ENCODE data around the gene COL6A1.
A peak's percentile ranks its signal among the peaks of the same experiment; 100 is the strongest.

The COL6A1 gene, protein sequence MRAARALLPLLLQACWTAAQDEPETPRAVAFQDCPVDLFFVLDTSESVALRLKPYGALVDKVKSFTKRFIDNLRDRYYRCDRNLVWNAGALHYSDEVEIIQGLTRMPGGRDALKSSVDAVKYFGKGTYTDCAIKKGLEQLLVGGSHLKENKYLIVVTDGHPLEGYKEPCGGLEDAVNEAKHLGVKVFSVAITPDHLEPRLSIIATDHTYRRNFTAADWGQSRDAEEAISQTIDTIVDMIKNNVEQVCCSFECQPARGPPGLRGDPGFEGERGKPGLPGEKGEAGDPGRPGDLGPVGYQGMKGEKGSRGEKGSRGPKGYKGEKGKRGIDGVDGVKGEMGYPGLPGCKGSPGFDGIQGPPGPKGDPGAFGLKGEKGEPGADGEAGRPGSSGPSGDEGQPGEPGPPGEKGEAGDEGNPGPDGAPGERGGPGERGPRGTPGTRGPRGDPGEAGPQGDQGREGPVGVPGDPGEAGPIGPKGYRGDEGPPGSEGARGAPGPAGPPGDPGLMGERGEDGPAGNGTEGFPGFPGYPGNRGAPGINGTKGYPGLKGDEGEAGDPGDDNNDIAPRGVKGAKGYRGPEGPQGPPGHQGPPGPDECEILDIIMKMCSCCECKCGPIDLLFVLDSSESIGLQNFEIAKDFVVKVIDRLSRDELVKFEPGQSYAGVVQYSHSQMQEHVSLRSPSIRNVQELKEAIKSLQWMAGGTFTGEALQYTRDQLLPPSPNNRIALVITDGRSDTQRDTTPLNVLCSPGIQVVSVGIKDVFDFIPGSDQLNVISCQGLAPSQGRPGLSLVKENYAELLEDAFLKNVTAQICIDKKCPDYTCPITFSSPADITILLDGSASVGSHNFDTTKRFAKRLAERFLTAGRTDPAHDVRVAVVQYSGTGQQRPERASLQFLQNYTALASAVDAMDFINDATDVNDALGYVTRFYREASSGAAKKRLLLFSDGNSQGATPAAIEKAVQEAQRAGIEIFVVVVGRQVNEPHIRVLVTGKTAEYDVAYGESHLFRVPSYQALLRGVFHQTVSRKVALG

DNA sequence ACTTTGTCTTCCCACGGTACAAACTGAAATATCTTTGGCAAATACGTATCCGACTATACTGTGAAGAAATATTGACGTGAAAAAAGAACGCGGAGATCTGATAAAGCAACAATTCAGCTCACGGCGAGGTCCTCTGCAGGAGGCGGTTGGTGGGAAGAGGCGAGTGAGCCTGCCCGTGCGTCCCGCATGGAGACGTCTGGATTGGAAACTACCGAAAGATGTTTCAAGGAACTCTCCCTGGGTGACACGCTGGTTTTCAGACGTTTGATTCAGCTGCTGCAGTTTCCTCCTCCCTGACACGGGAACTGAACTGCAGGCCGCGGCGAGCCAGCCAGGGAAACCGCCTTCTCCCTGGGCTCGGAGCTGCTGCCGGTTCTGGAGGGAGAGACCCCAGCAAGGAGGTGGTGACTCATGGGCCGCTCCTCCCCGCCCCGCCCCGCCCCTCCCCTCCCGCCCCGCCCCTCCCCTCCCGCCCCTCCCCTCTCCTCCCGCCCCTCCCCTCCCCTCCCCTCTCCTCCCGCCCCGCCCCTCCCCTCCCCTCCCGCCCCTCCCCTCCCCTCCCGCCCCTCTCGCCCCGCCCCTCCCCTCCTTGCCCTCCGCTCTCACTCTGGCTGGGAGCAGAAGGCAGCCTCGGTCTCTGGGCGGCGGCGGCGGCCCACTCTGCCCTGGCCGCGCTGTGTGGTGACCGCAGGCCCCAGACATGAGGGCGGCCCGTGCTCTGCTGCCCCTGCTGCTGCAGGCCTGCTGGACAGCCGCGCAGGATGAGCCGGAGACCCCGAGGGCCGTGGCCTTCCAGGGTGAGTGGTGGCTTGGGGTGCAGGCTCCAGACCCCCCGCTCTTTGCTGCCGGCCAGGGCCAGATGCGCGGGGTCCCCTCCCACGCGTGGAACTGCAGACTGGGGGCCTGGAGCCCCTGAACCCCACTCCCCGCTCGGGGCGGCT, at the start of gene COL6A1:
Gene COL6A1 (plus strand): TSS at position 620 of the 941 bp plus-strand sequence. CDS start 81 bp downstream, at position 701.
- DNase-seq = peak; percentile 45 to 63

DNA sequence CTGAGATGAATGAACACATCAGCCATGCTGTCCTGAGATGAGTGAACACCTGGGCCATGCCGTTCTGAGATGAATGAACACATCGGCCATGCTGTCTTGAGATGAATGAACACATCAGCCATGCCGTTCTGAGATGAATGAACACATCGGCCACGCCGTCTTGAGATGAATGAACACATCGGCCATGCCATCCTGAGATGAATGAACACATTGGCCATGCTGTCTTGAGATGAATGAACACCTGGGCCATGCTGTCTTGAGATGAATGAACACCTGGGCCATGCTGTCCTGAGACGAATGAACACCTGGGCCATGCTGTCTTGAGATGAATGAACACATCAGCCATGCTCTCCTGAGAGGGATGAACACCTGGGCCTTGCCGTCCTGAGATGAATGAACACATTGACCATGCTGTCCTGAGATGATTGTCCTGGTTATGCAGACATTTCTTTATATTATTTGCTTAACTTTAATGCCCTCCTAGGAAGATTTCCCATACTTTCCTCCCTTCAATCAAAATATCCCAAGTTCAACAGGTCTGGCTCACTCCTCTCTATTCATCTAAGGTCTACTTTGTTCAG, 48.6 kb upstream of the COL6A1 start:
- DNase-seq = no peak

DNA sequence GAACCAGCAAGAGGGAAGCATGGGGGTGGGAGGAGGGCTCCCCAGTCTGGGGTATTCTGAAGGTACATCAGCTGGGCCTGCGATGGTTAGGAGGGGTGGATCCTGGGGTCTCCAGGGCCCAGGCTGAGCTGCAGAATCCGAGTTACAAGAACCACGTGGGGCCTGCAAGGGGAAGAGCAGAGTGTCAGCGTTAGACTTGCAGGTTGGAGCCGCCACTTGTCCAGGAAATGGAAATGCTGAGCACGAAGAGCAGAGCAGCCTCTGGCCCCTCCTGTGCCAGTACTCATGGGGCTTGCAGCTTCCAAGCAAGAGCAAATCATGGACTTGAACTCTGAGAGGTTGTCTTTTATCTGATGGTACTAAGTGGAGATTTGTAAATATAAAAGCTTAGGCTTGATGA, 47.5 kb upstream of the COL6A1 start:
- DNase-seq = no peak

DNA sequence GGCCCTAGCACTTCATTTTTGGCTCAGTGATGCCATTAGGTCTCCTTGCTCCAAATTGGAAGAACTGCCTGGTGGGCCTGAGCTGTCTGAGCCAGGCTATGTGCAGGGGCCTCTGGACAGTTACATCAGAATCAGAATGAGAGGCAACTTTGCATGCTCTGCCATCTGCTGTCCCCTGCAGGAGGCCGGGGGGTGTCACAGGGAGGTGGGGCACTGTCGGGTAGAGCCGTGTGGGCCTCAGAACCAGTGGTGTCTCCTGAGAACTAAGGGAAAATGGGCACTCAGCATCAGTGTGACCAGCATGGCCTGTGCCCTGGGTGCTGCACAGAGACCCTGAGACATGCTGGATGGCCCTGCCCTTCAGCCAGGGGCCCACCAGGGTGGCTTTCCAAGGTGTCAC, 47.0 kb upstream of the COL6A1 start:
- no peak for DNase-seq

DNA sequence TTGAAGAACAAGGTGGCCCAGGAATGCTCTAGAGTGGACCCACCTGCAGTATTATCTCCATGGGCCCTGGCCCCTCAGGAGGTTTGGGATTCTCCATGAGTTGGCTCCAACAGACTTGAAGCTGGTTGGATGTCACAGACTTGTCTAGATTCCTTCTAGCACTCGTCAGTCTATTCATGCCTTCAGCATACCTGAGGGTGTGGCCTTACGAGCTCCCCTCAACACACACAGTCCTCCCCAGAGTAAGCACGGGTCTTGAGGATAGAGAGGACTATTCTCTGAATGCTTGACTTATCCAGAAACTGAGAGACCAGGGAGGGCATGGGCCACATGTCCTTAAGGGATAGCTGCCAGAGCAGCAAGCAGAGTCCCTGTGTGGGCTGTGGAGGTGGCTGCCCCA, 45.9 kb upstream of the COL6A1 start:
- no peak for DNase-seq

DNA sequence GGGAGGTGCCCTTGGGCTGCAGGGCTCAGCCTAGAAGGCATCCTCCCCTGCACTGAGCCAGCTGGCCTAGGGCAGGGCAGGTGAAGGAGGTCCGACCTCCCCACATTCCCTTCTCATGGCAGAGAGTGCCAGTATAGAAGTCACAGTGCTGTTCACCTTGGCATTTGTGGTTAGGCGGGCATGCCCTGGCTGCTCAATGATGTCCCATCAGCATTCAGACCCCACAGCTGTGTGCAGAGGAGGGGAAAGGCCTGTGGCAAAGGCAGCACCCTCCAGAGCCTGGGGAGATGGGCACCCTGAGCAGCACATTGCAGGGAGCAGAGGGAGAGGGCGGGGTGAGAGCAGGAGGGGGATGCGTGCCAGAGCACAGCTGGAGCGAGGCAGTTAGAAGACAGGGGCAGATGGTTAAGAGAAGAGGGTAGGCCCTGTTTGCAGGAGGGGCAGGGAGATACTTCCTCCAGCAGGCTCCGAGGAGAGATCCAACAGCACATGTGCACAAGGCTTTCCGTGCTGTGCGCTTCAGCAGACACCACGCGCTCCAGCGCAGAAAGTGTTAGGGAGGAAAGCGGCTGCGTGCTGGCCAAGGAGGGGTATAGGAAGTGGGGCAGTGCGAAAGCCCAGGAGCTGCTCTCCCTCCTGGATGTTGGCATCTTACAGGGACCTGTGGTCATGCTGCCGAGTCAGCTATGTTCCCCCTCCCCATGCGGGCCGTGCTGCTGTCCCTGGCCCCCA, 43.7 kb upstream of the COL6A1 start:
- no peak for DNase-seq

DNA sequence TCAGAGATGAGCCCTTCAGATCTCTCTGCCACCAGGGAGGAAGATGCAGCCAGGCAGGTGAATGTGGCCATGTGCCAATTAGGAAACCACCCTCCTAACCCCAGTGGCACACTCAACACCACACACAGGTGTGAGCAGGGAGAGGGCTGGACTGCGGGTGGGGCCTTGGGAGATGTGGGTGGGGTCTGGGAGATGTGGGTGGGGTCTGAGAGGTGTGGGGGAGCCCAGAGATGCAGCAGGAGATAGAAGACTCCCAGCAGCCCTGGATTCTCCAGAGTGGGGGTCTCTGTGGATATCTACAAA, 43.2 kb upstream of the COL6A1 start:
- DNase-seq = no peak

DNA sequence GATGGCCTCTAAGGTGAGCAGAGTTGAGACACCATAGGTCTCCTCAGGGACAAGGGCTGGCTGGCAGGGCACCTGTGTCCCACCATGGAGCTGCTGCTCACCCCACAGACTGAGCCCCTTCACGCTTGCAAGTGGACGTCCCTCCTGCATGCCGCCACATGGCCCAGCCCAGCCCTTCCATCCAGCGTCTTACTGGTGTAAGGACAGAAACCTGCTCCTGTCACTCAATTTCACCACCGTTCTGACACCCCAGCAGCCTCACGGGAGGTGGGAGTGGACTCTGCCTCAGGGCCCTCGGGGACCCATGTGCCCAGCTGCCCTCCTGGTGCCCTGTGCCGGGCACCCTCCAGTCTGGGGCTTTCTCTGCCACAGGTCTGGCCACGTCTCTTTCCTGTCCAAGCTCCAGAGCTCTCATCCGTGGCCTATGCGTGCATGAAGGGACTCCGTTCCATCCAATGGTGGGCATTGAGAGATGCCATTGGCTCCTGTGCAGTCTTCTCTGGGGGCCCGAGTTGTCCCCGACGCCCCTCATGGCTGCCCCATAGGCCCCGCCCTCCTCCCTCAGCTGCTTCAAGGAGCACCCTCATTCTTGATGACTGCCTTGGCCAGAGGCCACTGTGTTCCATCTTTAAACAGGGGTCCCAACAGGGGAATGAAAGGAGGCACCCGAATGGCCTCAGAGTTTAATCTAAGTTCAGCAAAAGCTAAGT, 42.6 kb upstream of the COL6A1 start:
- DNase-seq = no peak

DNA sequence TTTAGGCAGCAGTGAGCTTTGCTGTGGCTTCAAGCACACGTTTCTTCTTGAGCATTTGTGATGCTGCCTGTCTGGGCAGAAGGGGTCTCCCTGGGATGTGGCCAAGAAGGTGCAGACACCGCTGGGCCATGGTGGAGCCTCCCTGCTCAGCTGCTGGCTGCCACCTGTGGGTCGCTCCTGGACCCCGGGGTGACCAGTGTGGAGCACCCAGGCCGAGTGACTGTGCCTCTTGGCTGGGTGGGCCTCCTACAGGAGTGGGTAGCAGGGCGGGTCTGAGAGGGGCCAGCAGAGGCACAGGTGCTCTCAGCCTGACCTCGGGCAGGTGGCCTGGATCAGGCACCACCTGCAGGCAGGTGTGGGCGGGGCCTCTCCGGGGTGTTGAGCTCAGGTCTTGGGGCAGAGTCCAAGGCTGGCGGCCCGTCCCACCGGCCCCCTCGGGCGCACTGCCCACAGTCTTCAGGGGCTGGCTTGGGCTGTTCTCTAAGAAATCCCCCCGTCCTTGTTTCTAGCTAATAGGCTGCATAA, 42.0 kb upstream of the COL6A1 start:
- no peak for DNase-seq

DNA sequence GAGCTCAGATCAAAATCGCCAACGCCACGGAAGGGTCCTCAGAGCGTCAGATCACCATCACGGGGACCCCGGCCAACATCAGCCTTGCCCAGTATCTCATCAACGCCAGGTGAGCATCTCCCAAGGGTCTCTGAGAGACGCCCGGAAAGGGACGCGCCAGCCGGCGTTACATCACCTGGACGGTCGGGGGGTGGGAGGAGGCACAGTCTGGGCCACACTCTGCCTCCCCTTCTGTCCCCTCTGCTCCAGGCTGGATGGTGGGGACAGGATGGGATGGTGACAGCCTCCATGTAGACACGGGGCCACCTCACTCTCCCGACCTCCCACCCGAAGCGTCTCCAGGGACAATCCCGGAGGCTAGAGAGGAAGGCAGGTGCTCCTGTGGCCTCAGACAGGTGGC, 41.5 kb upstream of the COL6A1 start:
- no peak for DNase-seq

DNA sequence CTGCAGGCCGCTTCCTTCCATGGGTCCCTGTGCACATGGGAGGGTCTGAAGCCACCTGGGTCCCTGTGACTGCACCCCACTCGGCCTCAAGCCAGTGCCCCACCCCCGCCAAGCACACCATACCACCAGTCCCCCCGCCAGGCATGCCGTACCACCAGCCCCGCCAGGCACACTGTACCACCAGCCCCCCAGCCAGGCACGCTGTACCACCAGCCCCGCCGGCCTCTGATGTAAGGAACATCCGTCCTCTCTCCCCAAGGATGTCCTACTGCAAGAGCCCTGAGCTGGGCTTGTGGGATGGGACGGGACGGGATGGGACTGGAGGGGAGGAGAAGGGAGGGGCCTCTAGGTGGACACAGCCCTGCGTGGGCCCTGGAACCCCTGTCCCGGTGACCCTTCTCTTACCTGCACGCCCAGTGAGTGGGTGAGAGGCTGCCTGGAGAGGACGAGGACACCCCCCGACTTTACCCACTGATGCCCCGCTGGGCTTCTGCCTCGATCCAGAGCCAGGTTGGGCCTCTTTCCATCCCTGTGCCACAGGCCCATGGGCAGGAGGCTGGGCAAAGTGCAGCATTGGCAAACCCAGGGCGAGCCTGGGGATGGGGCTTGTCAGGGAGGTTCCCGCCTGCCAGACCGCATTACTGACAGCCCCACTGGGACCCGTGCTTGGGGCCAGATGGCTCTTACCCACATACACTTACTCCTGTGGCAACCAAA, 40.8 kb upstream of the COL6A1 start:
- no peak for DNase-seq

DNA sequence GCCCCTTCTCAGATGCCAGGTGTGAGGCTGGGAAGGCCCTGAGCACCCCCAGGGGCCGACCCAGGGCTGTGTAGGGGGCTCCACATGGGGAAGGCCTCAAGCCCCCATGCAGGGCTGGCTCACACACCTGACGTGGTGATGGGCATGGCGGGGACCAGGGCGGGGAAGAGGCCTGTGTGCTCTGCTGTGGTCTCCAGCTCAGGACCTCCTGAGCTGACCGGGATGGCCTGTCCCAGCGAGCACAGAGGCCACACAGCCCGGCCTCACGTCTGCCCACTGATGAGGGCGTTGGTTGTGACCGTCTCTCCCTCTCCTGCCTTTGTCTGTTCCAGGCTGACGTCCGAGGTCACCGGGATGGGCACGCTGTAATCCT, 40.2 kb upstream of the COL6A1 start:
- no peak for DNase-seq

DNA sequence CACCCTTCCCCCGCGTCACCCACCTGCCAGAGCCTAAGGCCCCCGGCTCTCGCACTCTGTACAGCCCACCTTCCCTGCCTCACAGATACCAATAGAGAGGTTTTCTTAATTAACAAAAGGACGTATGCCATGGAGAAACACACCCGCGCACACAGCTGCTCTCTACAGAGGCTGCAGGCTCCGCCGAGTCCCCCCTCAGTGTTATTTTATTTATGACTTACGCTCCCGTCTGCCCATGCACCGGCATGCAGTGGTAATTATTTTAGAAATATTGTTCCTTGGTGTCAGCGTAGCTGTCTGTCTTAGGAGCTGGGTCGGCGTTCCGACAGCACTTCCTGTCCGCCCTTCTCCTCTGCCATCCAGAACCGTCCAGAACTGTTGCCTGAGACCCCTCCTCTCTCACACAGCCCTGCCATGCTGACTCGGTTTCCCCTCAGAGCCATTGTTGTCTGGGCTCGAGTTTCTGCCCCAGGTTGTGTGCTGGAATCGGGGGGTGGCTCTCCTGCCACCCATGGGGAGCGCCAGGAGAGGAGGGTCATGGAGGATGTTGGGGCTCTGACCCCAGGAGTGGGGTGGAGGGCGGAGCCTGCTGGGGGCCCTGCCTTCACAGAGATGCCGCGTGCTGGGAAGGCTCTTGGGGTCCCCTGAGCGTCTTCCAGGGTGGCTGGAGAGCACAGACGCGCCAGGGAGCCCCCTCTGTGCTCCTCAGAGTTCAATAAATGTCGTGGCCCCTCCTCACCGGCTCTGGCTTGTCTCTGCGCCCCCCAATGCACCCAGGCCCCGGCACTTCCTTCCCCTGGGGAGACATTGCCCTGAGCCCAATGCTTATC, 39.6 kb upstream of the COL6A1 start:
- no peak for DNase-seq

DNA sequence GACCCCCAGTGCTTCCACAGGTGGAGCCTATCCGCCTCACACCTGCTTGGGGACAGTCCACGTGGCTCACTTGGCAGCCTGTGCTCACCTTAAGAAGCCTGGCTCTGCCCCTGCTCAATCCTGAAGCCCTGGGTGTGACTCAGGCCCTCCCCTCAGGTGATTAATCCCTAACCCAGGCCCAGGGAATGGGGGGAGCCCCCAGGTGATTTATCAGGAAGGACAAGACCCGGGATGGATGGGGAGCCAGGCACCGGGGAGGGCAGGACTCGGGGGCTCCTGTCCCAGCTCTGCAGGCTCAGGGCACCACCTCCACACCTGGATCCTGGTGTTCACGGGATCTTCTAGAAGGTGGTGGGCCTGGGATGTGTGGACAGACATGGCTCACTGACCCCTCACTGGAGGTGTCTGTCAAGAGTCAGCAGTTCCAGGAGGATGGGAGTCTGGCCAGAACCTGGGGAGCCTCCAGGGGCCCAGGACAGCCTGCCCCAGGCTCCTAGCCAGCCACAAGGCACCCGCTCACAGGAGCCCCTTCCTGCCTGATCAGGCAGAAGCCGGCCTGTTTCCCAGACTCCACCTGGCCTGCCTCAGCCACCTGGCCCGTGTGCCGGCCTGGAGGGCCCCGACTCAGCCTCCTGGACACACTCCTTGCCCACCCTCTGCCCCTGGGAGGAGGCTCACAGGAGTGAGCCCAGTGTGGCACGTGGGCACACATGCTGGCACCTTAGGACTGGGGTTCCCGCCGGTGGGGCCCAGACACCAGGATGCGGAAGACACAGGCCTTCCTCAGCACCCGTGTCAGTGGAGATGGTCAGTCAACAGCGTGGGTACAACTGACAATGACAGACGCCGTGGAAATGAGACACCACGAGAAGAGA, 38.6 kb upstream of the COL6A1 start:
- no peak for DNase-seq

DNA sequence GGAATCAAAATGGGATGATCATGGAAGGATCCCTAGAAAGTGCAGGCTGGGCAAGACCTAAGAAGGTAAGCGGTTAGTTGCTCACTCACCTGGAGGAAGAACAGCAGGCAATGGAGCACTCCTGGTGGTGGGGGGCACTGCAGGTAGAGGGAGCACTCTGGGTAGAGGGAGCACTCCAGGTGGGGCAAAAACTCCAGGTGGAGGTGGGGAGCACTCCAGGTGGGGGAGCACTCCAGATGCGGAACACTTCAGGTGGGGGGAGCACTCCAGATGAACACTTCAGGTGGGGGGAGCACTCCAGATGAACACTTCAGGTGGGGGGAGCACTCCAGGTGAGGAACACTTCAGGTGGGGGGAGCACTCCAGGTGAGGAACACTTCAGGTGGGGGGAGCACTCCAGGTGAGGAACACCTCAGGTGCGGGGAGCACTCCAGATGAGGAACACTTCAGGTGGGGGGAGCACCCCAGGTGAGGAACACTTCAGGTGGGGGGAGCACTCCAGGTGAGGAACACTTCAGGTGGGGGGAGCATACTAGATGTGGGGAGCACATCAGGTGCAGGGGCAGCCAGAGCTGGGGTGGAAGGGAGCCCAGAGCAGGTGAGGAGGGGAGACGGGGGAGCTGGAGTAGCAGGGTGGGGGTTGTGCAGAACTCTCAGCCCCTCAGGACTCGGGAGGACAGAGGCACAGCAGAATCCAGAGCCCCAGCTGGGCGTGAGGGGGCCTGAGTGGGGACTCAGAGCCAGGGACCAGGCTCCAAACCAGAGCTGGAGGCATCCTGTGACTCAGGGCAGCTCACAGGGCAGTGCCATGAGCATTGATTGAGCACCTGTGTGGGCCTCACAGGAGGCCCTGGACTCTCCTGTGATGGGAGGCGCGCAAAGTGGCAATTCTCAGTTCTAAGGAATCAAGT, 37.7 kb upstream of the COL6A1 start:
- no peak for DNase-seq

DNA sequence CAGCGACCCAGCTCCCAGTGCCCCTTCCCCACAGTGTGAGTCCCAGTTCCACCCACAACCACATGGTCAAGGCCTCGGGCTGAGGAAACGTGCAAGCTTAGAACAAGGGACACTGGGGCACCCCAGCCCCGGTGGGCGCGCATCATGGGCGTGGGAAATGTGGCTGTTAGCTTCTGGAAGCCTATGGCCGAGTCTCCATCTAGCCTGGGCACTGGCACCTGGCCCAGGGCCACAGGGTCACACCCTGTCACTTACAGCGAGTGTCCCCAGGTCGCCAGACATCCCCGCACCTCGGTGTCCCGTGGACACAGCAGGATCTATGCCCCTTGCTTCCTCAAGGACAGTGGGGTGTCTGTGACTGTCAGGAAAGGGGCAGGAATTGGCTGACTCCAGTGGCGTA, 37.0 kb upstream of the COL6A1 start:
- no peak for DNase-seq
